Trophoblast cell (in vitro differentiated cells and primary cell): ENCODE results near the gene ZFYVE19.

Experiments
- DNase-seq, 2 donors: peaks; one replicate each; pipeline ENCODE4 v3.0.0-alpha.2; 2016
- H2AFZ ChIP-seq: 2 replicates; pipeline ENCODE4 v1.6.1; 2013; ENCODE audit warnings: low read length, moderate library complexity, mild to moderate bottlenecking; ENCODE audit not compliant: insufficient read depth, poor library complexity
- H2AK5ac ChIP-seq: 2 replicates; pipeline ENCODE4 v1.6.1; 2013; ENCODE audit warnings: mild to moderate bottlenecking, low read length
- H2BK120ac ChIP-seq: 2 replicates; pipeline ENCODE4 v1.6.1; 2013; ENCODE audit warnings: low read length, mild to moderate bottlenecking, moderate library complexity; ENCODE audit not compliant: insufficient read depth, poor library complexity
- H2BK12ac ChIP-seq: 2 replicates; pipeline ENCODE4 v1.6.1; 2013; ENCODE audit warnings: mild to moderate bottlenecking, low read length, moderate library complexity
- H2BK5ac ChIP-seq: 2 replicates; pipeline ENCODE4 v1.6.1; 2013; ENCODE audit warnings: low read length, low read depth, moderate library complexity, mild to moderate bottlenecking; ENCODE audit not compliant: poor library complexity
- H3K14ac ChIP-seq: 2 replicates; pipeline ENCODE4 v1.6.1; 2013; ENCODE audit warnings: mild to moderate bottlenecking, low read length
- H3K18ac ChIP-seq: 2 replicates; pipeline ENCODE4 v1.6.1; 2013; ENCODE audit warnings: mild to moderate bottlenecking, low read length
- H3K23ac ChIP-seq: 2 replicates; pipeline ENCODE4 v1.6.1; 2013; ENCODE audit warnings: low read length
- H3K27ac ChIP-seq: 2 replicates; pipeline ENCODE4 v1.5.1; 2013; ENCODE audit warnings: low read depth, mild to moderate bottlenecking, inconsistent platforms, low read length, moderate library complexity
- H3K27me3 ChIP-seq: 2 replicates; pipeline ENCODE4 v1.6.1; 2013; ENCODE audit warnings: inconsistent platforms, mild to moderate bottlenecking, low read length, moderate library complexity; ENCODE audit not compliant: insufficient read depth
- H3K36me3 ChIP-seq, 2 experiments: 1 replicate in 1 of 2; 2 replicates in 1 of 2; pipeline ENCODE4 v1.6.1; 2013; ENCODE audit warnings: low read length in 2 of 2, mild to moderate bottlenecking in 2 of 2, moderate library complexity in 1 of 2; ENCODE audit not compliant: insufficient read depth in 2 of 2, control insufficient read depth in 1 of 2
- H3K4ac ChIP-seq: 2 replicates; pipeline ENCODE4 v1.6.1; 2013; ENCODE audit warnings: low read depth, mild to moderate bottlenecking, low read length, moderate library complexity
- H3K4me1 ChIP-seq, 2 experiments: 1 replicate in 1 of 2; 2 replicates in 1 of 2; pipeline ENCODE4 v1.6.1; 2013; ENCODE audit warnings: low read length in 2 of 2, mild to moderate bottlenecking in 2 of 2, moderate library complexity in 1 of 2; ENCODE audit not compliant: insufficient read depth in 2 of 2, control insufficient read depth in 1 of 2
- H3K4me2 ChIP-seq: 2 replicates; pipeline ENCODE4 v1.6.1; 2013; ENCODE audit warnings: inconsistent platforms, mild to moderate bottlenecking, low read length, moderate library complexity
- H3K4me3 ChIP-seq: 2 replicates; pipeline ENCODE4 v1.5.1; 2013; ENCODE audit warnings: mild to moderate bottlenecking, low read depth, low read length, inconsistent platforms
- H3K79me1 ChIP-seq: one replicate; pipeline ENCODE4 v1.6.1; 2013; ENCODE audit warnings: low read length
- H3K79me2 ChIP-seq: 2 replicates; pipeline ENCODE4 v1.6.1; 2013; ENCODE audit warnings: low read length, mild to moderate bottlenecking; ENCODE audit not compliant: control insufficient read depth, insufficient read depth, poor library complexity
- H3K9ac ChIP-seq: 2 replicates; pipeline ENCODE4 v1.6.1; 2013; ENCODE audit warnings: mild to moderate bottlenecking, low read length
- H3K9me3 ChIP-seq: 2 replicates; pipeline ENCODE4 v1.6.1; 2013; ENCODE audit warnings: low read depth, mild to moderate bottlenecking, control low read depth, inconsistent platforms, low read length; ENCODE audit not compliant: insufficient read depth
- H4K12ac ChIP-seq: 2 replicates; pipeline ENCODE4 v1.6.1; 2013; ENCODE audit warnings: low read depth, mild to moderate bottlenecking, low read length, moderate library complexity
- H4K8ac ChIP-seq: 2 replicates; pipeline ENCODE4 v1.6.1; 2013; ENCODE audit warnings: low read depth, mild to moderate bottlenecking, low read length, moderate library complexity
- H4K91ac ChIP-seq: one replicate; pipeline ENCODE4 v1.6.1; 2013; ENCODE audit warnings: low read depth, mild to moderate bottlenecking, low read length, moderate library complexity
- WGBS: extraction: QIAGEN DNeasy Blood & Tissue Kit; methylation state at CpG from one replicate; pipeline ENCODE4 v1.1.7; 2013; ENCODE audit warnings: missing lambda C conversion rate; ENCODE audit not compliant: insufficient read length, insufficient coverage; ENCODE audit errors: extremely low coverage; 5-methylcytosine and 5-hydroxymethylcytosine counted together

The ZFYVE19 gene

GRCh38 chr15:40843261-40843884 is 36.5 kb downstream of the ZFYVE19 start:
- peak overlapping the region; percentile 95 for H2AFZ ChIP-seq
- no peak overlapping the region for H2BK12ac ChIP-seq
- no CpG with 5 or more reads among the region's 34 CpGs for WGBS
- H2BK5ac ChIP-seq, result no peak overlapping the region
- peak overlapping the region; percentile 84 for H3K27ac ChIP-seq
- peaks cover 30% of the 10 kb centered on the region for H3K79me1 ChIP-seq
- peak overlapping the region; percentile 70 for H4K8ac ChIP-seq
- H3K4me3 ChIP-seq, result peak overlapping the region; percentile 90
- H4K12ac ChIP-seq, result peak overlapping the region; percentile 67
- H4K91ac ChIP-seq, result peak overlapping the region; percentile 93
- H3K4ac ChIP-seq, result peak overlapping the region; percentile 11
- H3K14ac ChIP-seq, result peak overlapping the region; percentile 12
- H3K23ac ChIP-seq, result no peak overlapping the region
- H3K18ac ChIP-seq, result peak overlapping the region; percentile 41
- H2AK5ac ChIP-seq, result no peak overlapping the region
- no peaks in the 10 kb centered on the region for H3K9me3 ChIP-seq
- peaks cover 20 to 27% of the 10 kb centered on the region in 2 experiments for H3K4me1 ChIP-seq
- DNase-seq, result no peak
- H3K9ac ChIP-seq, result peak overlapping the region; percentile 49
- H2BK120ac ChIP-seq, result peak overlapping the region; percentile 3
- H3K36me3 ChIP-seq, result peaks cover 2 to 4% of the 10 kb centered on the region in 2 experiments
- H3K79me2 ChIP-seq, result peaks cover 18% of the 10 kb centered on the region
- H3K27me3 ChIP-seq, result no peaks in the 10 kb centered on the region
- peak overlapping the region; percentile 84 for H3K4me2 ChIP-seq

- Histone ChIP-seq H3K14ac (peak within 1 kb of the TSS; percentile 73), H2BK120ac (peak within 1 kb of the TSS; percentile 91), H3K36me3 (peaks cover 2 to 4% of the 10 kb centered on the region in 2 experiments), H3K79me1 (peaks cover 30% of the 10 kb centered on the region), H3K27ac (peak within 1 kb of the TSS; percentile 84), H4K8ac (peak within 1 kb of the TSS; percentile 97), H3K4me2 (peak within 1 kb of the TSS; percentile 84), H2BK12ac (peak within 1 kb of the TSS; percentile 58), H3K4ac (peak within 1 kb of the TSS; percentile 66), H3K9me3 (no peaks in the 10 kb centered on the region), H3K4me3 (peak within 1 kb of the TSS; percentile 90), H3K4me1 (peaks cover 20 to 27% of the 10 kb centered on the region in 2 experiments), H3K9ac (peak within 1 kb of the TSS; percentile 49), H4K91ac (peak within 1 kb of the TSS; percentile 93), H4K12ac (peak within 1 kb of the TSS; percentile 89), H3K27me3 (no peaks in the 10 kb centered on the region), H3K79me2 (peaks cover 18% of the 10 kb centered on the region), H2AK5ac (peak within 1 kb of the TSS; percentile 49), H2AFZ (peak within 1 kb of the TSS; percentile 95), H3K23ac (no peak within 1 kb of the TSS), H3K18ac (peak within 1 kb of the TSS; percentile 96), H2BK5ac (peak within 1 kb of the TSS; percentile 89)
- no CpG with 5 or more reads among the region's 89 CpGs for WGBS
- DNase-seq, result peak in 1 of 2 donors; percentile 47
Observed at GRCh38 chr15:40843885-40844695, 37.2 kb downstream of the ZFYVE19 start, which contains the start of gene SPINT1. Gene SPINT1 (plus strand): TSS chr15:40844048. CDS start chr15:40844555, 507 bp downstream.

GRCh38 chr15:40844696-40845030 is 37.8 kb downstream of the ZFYVE19 start:
- Histone ChIP-seq H2BK5ac (peak overlapping the region; percentile 56), H3K36me3 (peaks cover 2 to 6% of the 10 kb centered on the region in 2 experiments), H3K27me3 (no peaks in the 10 kb centered on the region), H3K23ac (no peak overlapping the region), H3K4me1 (peaks cover 20 to 27% of the 10 kb centered on the region in 2 experiments), H4K8ac (peak overlapping the region; percentile 97), H4K91ac (peak overlapping the region; percentile 93), H4K12ac (peak overlapping the region; percentile 22), H3K9ac (peak overlapping the region; percentile 25), H2AK5ac (peak overlapping the region; percentile 19), H3K4me3 (peak overlapping the region; percentile 90), H3K79me1 (peaks cover 30% of the 10 kb centered on the region), H2BK120ac (peak overlapping the region; percentile 91), H2BK12ac (peak overlapping the region; percentile 58), H3K27ac (peak overlapping the region; percentile 84), H3K79me2 (peaks cover 18% of the 10 kb centered on the region), H3K14ac (peak overlapping the region; percentile 73), H3K4ac (peak overlapping the region; percentile 66), H2AFZ (peak overlapping the region; percentile 95), H3K9me3 (no peaks in the 10 kb centered on the region), H3K18ac (peak overlapping the region; percentile 96), H3K4me2 (peak overlapping the region; percentile 84)
- peak in 1 of 2 donors; percentile 35 for DNase-seq
- WGBS, result no CpG with 5 or more reads among the region's 28 CpGs

- H2BK120ac ChIP-seq, result peak overlapping the region; percentile 91
- H3K36me3 ChIP-seq, result peaks cover 4 to 6% of the 10 kb centered on the region in 2 experiments
- H4K91ac ChIP-seq, result peak overlapping the region; percentile 93
- peak overlapping the region; percentile 90 for H3K4me3 ChIP-seq
- no peaks in the 10 kb centered on the region for H3K27me3 ChIP-seq
- H3K14ac ChIP-seq, result peak overlapping the region; percentile 73
- H3K79me1 ChIP-seq, result peaks cover 30% of the 10 kb centered on the region
- H4K12ac ChIP-seq, result peak overlapping the region; percentile 22
- H3K9ac ChIP-seq, result peak overlapping the region; percentile 25
- H3K4me2 ChIP-seq, result peak overlapping the region; percentile 84
- peaks cover 18% of the 10 kb centered on the region for H3K79me2 ChIP-seq
- peak overlapping the region; percentile 97 for H4K8ac ChIP-seq
- no peak overlapping the region for H2AFZ ChIP-seq
- peak overlapping the region; percentile 86 for H3K27ac ChIP-seq
- no CpG with 5 or more reads among the region's 12 CpGs for WGBS
- peak overlapping the region; percentile 58 for H2BK12ac ChIP-seq
- no peak overlapping the region for H2AK5ac ChIP-seq
- H3K23ac ChIP-seq, result no peak overlapping the region
- H3K4me1 ChIP-seq, result peaks cover 20 to 27% of the 10 kb centered on the region in 2 experiments
- peak overlapping the region; percentile 66 for H3K4ac ChIP-seq
- peak overlapping the region; percentile 56 for H2BK5ac ChIP-seq
- peak overlapping the region; percentile 96 for H3K18ac ChIP-seq
- DNase-seq, result peak; percentile 57 to 59
- H3K9me3 ChIP-seq, result no peaks in the 10 kb centered on the region
Observed at GRCh38 chr15:40845036-40845435, 38.1 kb downstream of the ZFYVE19 start.
